ENCODE data around the gene APOBEC2.
A peak's percentile ranks its signal among the peaks of the same experiment; 100 is the strongest.

APOBEC2 gene

GRCh38 chr6:41058783-41059181 lies 5.8 kb downstream of the APOBEC2 start:
- H3K27ac Mint-ChIP-seq, result peak overlapping the region; percentile 35
- H3K4me3 Mint-ChIP-seq, result no peak overlapping the region
- no peaks in the 10 kb centered on the region for H3K27me3 Mint-ChIP-seq
- peaks cover 23% of the 10 kb centered on the region for H3K4me1 Mint-ChIP-seq (ENCODE audit: low read depth)
- H3K36me3 Mint-ChIP-seq (ENCODE audit: low read depth), result peaks cover 62% of the 10 kb centered on the region
- no peaks in the 10 kb centered on the region for H3K9me3 Mint-ChIP-seq
- intact Hi-C loops (cut with micrococcal nuclease), result no loop called here

- Mint-ChIP-seq H3K27me3 (no peaks in the 10 kb centered on the region), H3K27ac (peak overlapping the region; percentile 35), H3K36me3 (ENCODE audit: low read depth) (peaks cover 66% of the 10 kb centered on the region), H3K4me1 (ENCODE audit: low read depth) (peaks cover 23% of the 10 kb centered on the region), H3K9me3 (no peaks in the 10 kb centered on the region), H3K4me3 (no peak overlapping the region)
- intact Hi-C loops (cut with micrococcal nuclease), result no loop called here
Measured at GRCh38 chr6:41059556-41059955, 6.6 kb downstream of the APOBEC2 start.

GRCh38 chr6:41061196-41061726 lies 8.3 kb downstream of the APOBEC2 start:
- no peak overlapping the region for H3K27ac Mint-ChIP-seq
- H3K36me3 Mint-ChIP-seq (ENCODE audit: low read depth), result peaks cover 66% of the 10 kb centered on the region
- H3K9me3 Mint-ChIP-seq, result no peaks in the 10 kb centered on the region
- no peak overlapping the region for H3K4me3 Mint-ChIP-seq
- no peaks in the 10 kb centered on the region for H3K27me3 Mint-ChIP-seq
- intact Hi-C loops (cut with micrococcal nuclease), result no loop called here
- peaks cover 23% of the 10 kb centered on the region for H3K4me1 Mint-ChIP-seq (ENCODE audit: low read depth)

- Mint-ChIP-seq H3K4me3 (no peak overlapping the region), H3K36me3 (ENCODE audit: low read depth) (peaks cover 74% of the 10 kb centered on the region), H3K27me3 (no peaks in the 10 kb centered on the region), H3K4me1 (ENCODE audit: low read depth) (peaks cover 29% of the 10 kb centered on the region), H3K27ac (no peak overlapping the region), H3K9me3 (no peaks in the 10 kb centered on the region)
- intact Hi-C loops (cut with micrococcal nuclease), result no loop called here
Measured at GRCh38 chr6:41062056-41062455, 9.1 kb downstream of the APOBEC2 start.

- intact Hi-C loops (cut with micrococcal nuclease), result no loop called here
- Mint-ChIP-seq H3K4me1 (ENCODE audit: low read depth) (peaks cover 13% of the 10 kb centered on the region), H3K36me3 (ENCODE audit: low read depth) (peaks cover 88% of the 10 kb centered on the region), H3K9me3 (no peaks in the 10 kb centered on the region), H3K27ac (no peak overlapping the region), H3K4me3 (no peak overlapping the region), H3K27me3 (no peaks in the 10 kb centered on the region)
Measured at GRCh38 chr6:41063884-41064285, 10.9 kb downstream of the APOBEC2 start.

- intact Hi-C loops (cut with micrococcal nuclease), result no loop called here
- Mint-ChIP-seq H3K9me3 (no peaks in the 10 kb centered on the region), H3K4me3 (no peak overlapping the region), H3K27me3 (no peaks in the 10 kb centered on the region), H3K27ac (no peak overlapping the region), H3K36me3 (ENCODE audit: low read depth) (peaks cover 88% of the 10 kb centered on the region), H3K4me1 (ENCODE audit: low read depth) (peaks cover 7% of the 10 kb centered on the region)
Measured at GRCh38 chr6:41064841-41065240, 11.8 kb downstream of the APOBEC2 start.

- no peaks in the 10 kb centered on the region for H3K9me3 Mint-ChIP-seq
- intact Hi-C loops (cut with micrococcal nuclease), result no loop called here
- H3K27me3 Mint-ChIP-seq, result no peaks in the 10 kb centered on the region
- peaks cover 12% of the 10 kb centered on the region for H3K4me1 Mint-ChIP-seq (ENCODE audit: low read depth)
- H3K4me3 Mint-ChIP-seq, result no peak overlapping the region
- H3K27ac Mint-ChIP-seq, result no peak overlapping the region
- H3K36me3 Mint-ChIP-seq (ENCODE audit: low read depth), result peaks cover 88% of the 10 kb centered on the region
Measured at GRCh38 chr6:41065550-41066026, 12.6 kb downstream of the APOBEC2 start.

GRCh38 chr6:41066867-41067304 lies 13.9 kb downstream of the APOBEC2 start:
- peaks cover 15% of the 10 kb centered on the region for H3K4me1 Mint-ChIP-seq (ENCODE audit: low read depth)
- H3K4me3 Mint-ChIP-seq, result no peak overlapping the region
- H3K27ac Mint-ChIP-seq, result no peak overlapping the region
- H3K9me3 Mint-ChIP-seq, result no peaks in the 10 kb centered on the region
- H3K36me3 Mint-ChIP-seq (ENCODE audit: low read depth), result peaks cover 82% of the 10 kb centered on the region
- intact Hi-C loops (cut with micrococcal nuclease), result loop anchor here (1.0 kb wide), 1 partner anchor 61 kb away; no protein-coding TSS in a partner anchor
- no peaks in the 10 kb centered on the region for H3K27me3 Mint-ChIP-seq

GRCh38 chr6:41071501-41071922 lies 18.5 kb downstream of the APOBEC2 start:
- no peaks in the 10 kb centered on the region for H3K9me3 Mint-ChIP-seq
- intact Hi-C loops (cut with micrococcal nuclease), result loop anchor here (5.0 kb wide), 2 partner anchors 216 to 246 kb away; partner anchors contain the start of gene TREM1
- peaks cover 44% of the 10 kb centered on the region for H3K4me1 Mint-ChIP-seq (ENCODE audit: low read depth)
- H3K27ac Mint-ChIP-seq, result peak overlapping the region; percentile 99
- H3K27me3 Mint-ChIP-seq, result no peaks in the 10 kb centered on the region
- peak overlapping the region; percentile 87 for H3K4me3 Mint-ChIP-seq
- H3K36me3 Mint-ChIP-seq (ENCODE audit: low read depth), result peaks cover 65% of the 10 kb centered on the region

- H3K4me1 Mint-ChIP-seq (ENCODE audit: low read depth), result peaks cover 37% of the 10 kb centered on the region
- peak within 1 kb of the TSS; percentile 99 for H3K27ac Mint-ChIP-seq
- peak within 1 kb of the TSS; percentile 87 for H3K4me3 Mint-ChIP-seq
- no peaks in the 10 kb centered on the region for H3K9me3 Mint-ChIP-seq
- H3K36me3 Mint-ChIP-seq (ENCODE audit: low read depth), result peaks cover 59% of the 10 kb centered on the region
- H3K27me3 Mint-ChIP-seq, result no peaks in the 10 kb centered on the region
- intact Hi-C loops (cut with micrococcal nuclease), result loop anchor here (5.0 kb wide), 2 partner anchors 215 to 245 kb away; partner anchors contain the start of gene TREM1
Measured at GRCh38 chr6:41071923-41072835, 19.2 kb downstream of the APOBEC2 start, which contains the start of gene OARD1. TSS of gene OARD1 (minus strand) at chr6:41072356. CDS start at chr6:41071634, 722 bp downstream.

- Mint-ChIP-seq H3K9me3 (no peaks in the 10 kb centered on the region), H3K27me3 (no peaks in the 10 kb centered on the region), H3K27ac (peak within 1 kb of the TSS; percentile 99), H3K36me3 (ENCODE audit: low read depth) (peaks cover 52% of the 10 kb centered on the region), H3K4me3 (peak within 1 kb of the TSS; percentile 96), H3K4me1 (ENCODE audit: low read depth) (peaks cover 37% of the 10 kb centered on the region)
- intact Hi-C loops (cut with micrococcal nuclease), result loop anchor here (5.0 kb wide), 2 partner anchors 214 to 244 kb away; partner anchors contain the start of gene TREM1
Measured at GRCh38 chr6:41072836-41073202, 19.8 kb downstream of the APOBEC2 start, which contains the start of gene NFYA. TSS of gene NFYA (plus strand) at chr6:41072974. CDS start at chr6:41079090, 6,116 bp downstream.

GRCh38 chr6:41073203-41073967 lies 20.4 kb downstream of the APOBEC2 start:
- peaks cover 37% of the 10 kb centered on the region for H3K4me1 Mint-ChIP-seq (ENCODE audit: low read depth)
- intact Hi-C loops (cut with micrococcal nuclease), result loop anchor here (5.0 kb wide), 2 partner anchors 214 to 244 kb away; partner anchors contain the start of gene TREM1
- peak overlapping the region; percentile 96 for H3K4me3 Mint-ChIP-seq
- no peaks in the 10 kb centered on the region for H3K9me3 Mint-ChIP-seq
- H3K36me3 Mint-ChIP-seq (ENCODE audit: low read depth), result peaks cover 47% of the 10 kb centered on the region
- H3K27me3 Mint-ChIP-seq, result no peaks in the 10 kb centered on the region
- peak overlapping the region; percentile 99 for H3K27ac Mint-ChIP-seq

GRCh38 chr6:41073968-41074691 lies 21.1 kb downstream of the APOBEC2 start:
- H3K4me1 Mint-ChIP-seq (ENCODE audit: low read depth), result peaks cover 37% of the 10 kb centered on the region
- peak overlapping the region; percentile 99 for H3K27ac Mint-ChIP-seq
- intact Hi-C loops (cut with micrococcal nuclease), result loop anchor here (1.0 to 5.0 kb wide), 3 partner anchors 108 to 243 kb away; partner anchors contain the start of gene TREM1
- H3K27me3 Mint-ChIP-seq, result no peaks in the 10 kb centered on the region
- no peaks in the 10 kb centered on the region for H3K9me3 Mint-ChIP-seq
- peak overlapping the region; percentile 96 for H3K4me3 Mint-ChIP-seq
- peaks cover 44% of the 10 kb centered on the region for H3K36me3 Mint-ChIP-seq (ENCODE audit: low read depth)
